HUDEP-2 (cell line): ENCODE data around the gene ARHGEF4.

Source experiments
- DNase-seq, 76 experiments: peaks; one replicate each; lab custom pipeline; 2025; ENCODE audit not compliant: unreplicated experiment in 76 of 76; lab: John Stamatoyannopoulos, UW

The ARHGEF4 gene

DNA sequence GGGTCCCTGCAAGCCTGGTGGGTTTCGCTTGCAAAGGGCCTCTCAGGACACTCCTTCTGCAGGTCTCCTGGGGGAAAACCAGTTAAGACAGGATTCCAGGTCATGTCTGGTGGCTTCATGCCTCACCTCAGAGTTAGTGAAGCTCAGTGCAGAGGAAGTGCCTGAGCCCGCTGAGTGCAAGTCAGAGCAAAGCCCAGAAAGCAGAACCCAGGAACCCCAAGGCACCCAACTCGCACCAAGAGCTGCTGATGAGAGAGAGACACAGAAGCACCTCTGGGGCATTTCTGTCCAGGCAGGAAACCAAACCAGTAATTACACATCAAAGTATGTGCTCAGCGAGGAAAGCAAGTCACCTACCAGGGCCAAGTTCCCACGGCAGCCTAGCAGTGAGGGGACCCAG, 78.4 kb downstream of the ARHGEF4 start:
- no peak for DNase-seq

DNA sequence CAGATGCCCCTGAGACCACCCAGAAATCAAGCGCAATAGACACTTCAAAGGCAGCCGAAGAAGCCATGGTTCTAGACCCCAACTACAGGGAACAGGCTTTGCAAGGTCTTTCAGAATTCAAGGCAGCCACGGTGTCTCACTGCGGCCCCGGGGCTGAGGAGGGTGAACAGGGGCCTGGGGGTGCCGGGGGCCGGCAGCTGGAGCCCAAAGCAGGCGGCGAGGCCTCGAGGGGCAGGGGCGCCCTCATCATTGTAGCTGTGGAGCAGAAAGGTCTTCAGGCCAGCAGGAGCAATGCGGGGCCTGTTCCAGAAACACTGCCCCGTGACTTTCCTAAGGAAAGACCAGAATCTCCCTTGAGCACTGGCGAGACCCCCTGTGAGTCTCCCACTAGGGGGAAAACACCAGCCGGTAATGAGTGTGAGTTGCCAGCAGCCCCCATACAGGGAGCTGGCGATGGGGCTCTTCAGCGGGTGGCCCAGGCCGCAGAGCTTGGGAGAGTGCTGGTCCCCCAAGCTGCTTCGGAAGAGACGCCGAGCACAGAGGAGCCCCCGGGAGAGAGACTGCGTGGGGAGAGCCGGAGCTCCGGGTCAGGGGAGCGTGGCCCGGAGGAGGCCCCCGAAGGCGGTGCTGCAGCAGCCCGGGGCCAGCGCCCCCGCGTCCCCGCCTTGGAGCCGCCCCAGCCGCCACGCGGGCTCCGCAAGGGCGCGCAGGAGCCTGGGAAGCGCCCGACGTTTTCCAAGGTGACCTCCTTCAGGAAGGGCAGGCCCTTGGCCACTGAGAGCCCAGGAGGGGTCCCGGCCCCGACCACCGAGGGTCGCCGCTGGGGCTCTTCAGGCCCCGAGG, 79.1 kb downstream of the ARHGEF4 start:
- no peak for DNase-seq

DNA sequence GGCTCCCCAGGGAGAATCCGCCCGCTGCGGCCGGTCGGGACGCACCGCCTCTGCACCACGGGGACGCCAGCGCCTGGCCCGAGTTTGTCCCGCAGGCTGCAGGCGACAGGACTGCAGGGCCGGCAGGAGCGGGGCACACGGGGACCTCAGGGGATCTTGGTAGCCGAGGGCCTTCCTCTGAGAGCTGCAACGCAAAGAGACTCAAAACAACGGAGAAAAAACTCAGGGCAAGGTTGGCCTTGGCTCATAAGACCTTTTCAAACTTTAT, 79.7 kb downstream of the ARHGEF4 start:
- no peak for DNase-seq

DNA sequence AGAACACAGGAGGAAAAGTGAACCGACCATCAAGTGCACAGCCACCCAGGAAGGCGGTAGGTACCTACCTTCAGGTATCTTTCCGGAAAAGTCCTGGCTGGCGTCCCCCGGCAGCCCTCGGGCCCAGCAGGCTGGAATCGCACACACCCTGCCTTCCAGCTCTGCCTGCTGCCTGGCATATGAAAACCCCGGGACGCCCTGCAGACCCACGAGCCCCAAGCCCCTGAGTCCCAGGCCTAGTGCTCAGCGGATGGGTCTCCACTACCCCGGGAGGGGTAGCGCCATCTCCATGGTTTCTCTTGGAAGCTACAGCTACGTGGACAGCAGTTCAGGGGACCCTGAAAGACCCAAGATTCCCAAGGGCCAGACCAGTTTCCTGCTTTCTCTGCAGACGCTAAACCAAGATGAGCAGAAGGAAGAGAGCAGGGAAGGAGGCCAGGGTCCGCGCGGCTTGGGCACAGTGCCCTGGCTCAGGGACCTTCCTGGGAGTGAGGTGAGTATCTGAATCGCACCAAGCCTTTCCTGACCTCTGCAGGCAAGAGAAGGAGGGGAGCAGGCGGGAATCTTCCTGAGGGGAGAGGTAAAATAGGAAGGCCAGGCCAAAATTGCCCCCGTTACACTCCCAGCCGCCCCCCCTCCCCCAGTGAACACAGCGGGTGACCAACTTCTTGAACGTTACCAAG, 80.4 kb downstream of the ARHGEF4 start:
- DNase-seq: no peak

DNA sequence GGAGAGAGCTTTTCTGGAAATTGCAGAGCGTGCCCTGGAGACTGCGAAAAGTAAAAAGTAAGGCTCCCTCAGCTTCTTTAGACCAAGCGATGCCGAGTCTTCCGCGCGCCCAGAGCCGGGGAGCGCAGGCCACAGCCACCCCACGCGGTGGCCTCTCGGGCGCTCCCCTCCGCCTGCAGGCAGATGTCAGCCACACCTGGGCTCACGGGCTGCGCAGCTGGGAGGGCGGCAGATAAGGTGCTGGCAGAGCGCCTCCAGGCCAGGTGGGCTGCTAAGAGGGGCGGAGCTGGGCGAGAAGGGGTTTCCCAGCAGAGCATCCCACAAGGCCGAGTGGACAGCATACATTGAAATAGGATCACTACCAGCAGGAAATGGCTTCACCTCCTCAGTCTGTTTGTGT, 81.7 kb downstream of the ARHGEF4 start:
- DNase-seq: no peak

DNA sequence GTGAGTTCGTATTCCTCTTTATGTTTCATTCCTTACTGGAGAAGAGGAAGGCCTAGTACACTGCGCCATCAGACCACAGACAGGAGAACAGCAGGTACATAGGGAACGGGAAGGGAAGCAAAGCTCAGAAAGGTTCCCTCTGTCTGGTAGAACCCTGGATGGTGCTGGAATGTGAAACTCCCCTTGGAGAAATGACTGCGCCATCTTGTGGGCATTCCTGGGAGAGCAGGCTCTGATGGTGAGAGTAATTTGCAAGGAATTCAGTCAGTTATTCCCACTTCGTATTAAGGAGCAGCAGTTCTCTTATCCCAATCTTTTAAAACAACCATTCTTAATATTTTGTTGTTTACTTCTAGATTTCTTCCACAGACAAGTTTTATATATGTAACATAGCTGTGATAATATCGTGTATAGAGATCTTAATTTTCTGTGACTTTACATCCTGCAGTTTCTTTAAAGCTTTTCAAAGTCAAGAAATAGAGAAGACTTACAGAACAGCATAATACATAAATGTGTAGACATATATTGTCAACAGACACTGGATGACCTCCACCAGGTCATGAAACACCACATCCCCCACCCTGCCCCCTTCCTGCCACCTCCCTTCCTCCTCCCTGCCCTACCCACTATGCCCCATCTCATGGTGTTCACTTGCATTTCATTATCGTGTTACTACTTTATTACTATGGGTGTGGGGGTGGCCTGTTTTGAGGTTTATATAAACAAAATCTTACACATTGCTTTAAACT, 83.9 kb downstream of the ARHGEF4 start:
- DNase-seq: peak in 42 of 76 experiments; percentile 0 to 59 (median 28)

DNA sequence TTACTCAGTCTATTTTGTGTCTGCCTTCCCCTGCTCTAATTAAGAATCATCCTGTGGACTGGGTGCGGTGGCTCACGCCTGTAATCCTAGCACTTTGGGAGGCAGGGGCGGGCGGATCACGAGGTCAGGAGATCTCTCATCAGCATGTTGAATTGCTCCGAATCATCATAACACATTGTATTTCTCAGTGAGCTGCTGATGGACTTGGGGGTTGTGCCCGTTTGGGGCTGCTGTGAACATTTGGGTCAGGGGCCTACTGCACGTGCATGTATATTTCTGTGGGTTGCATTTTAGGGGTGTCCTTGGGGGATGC, 84.4 kb downstream of the ARHGEF4 start:
- no peak for DNase-seq

DNA sequence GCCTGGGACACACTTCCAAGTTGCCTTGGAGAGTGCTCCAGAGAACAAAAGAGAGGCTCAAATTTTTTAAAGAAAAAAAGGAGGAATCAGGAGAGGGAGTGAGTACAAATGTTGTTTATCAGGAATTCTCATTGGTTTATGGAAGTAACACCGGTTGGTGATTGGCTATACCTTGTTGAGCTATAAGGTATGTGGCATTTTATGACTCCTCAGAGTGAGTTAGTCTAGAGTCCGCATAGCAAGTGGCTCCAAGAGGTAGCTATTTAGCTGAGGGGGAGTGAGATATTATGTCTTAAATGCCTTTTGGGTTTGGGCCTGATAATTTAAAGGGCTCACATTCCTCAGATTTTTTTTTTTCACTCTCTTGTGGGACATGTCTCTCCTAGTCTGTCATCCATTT, 85.7 kb downstream of the ARHGEF4 start:
- no peak for DNase-seq

DNA sequence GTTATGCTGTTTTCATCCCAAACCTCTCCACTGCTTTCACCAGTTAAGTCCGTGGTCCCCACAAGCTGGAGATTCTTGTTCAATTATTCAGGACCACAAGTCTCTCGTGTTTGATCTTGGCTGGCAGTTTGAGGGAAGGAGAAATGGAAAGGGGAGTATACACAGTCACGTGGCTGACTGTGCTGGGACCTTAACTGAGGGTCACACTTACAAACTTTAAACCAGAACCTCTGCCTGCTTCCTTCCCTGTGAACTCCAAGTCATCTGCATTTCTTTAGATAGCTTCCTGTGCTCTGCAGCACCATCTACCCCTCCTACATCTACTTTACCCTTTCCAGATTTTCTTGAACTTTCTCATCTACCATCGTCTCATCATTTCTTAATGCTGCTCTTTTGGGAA, 91.7 kb downstream of the ARHGEF4 start:
- DNase-seq: no peak

DNA sequence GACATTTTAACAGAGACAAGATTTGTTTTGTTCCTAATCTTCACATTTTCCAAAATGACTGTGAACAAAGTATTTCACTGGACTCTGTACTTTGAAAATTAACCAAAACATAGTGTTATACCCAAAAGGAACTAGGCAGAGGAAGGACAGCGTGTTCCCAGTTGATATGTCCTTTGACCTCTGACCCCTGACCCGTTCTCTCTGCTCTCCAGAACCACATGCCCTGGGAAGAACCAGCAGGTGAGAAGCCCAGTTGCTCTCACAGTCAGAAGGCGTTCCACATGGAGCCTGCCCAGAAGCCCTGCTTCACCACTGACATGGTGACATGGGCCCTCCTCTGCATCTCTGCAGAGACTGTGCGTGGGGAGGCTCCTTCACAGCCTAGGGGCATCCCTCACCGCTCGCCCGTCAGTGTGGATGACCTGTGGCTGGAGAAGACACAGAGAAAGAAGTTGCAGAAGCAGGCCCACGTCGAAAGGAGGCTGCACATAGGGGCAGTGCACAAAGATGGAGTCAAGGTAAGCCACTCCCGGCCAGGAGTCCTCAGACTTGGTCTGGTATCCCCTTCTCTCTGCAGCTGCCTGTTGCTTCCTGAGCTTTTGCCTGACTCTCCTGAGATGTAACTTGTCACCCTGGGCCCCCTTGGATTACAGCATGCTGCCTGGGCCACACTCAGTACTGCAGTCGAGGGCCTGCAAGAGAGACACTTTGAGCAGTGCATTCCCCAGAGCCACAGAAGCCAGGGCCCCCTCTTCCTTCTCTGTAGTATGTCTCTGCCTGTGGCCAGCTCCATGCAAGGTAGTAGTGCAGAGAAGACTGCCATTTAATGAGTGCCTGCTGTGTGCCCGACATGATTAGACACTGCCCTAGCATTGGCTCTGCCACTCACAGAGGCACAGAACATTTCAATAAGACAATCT, 94.3 kb downstream of the ARHGEF4 start:
- no peak for DNase-seq

DNA sequence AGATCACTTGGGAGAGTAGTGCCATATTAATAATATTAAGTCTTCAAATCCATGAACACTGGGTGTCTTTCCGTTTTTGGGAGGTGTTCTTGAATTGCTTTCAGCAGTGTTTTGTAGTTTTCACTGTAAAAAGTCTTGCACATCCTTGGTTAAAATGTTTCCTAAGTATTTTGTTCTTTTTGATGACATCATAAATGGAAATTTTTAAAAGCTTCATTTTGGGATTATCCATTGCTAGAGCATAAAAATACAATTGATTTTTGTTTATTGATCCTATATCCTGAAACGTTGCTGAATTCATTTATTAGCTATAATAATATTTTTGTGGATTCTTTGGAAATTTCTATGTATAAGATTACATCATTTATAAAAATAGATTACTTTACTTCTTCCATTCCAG, 96.8 kb downstream of the ARHGEF4 start:
- DNase-seq: no peak

DNA sequence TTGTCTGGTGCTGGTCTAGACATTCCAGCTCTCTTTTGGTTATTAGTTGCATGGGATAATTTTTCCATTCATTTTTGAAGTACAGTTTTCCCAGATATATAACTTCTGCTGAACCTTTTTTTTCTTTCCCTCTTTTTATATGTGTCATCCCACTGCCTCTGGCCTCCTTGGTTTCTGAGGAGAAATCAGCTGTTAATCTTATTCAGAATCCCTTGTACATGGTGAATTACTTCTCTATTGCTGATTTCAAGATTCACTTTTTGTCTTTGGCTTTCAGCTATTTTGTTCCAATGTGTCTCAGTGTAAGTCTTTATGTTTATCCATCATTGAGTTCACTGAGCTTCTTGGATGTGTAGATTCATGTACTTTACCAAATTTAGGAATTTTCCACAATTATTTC, 99.7 kb downstream of the ARHGEF4 start:
- no peak for DNase-seq

DNA sequence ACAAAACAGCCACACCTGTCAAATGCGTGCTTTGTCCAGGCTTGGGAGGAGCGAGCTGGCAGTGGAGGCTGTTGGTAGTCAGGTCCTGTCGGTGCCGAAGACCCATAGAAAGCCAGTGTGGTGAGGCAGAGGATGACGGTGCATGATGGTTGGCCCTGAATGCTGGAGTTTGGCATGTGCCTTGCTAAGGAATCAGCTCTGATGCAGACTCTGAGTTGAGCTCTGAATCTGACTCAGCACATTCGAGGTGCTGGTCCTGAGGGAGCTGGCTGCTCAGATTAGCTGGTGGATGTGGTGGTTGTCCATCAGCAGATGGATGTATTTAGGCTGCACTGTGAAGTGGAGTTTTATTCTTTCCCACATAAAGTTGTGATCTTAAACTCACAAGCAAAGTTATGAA, 111.3 kb downstream of the ARHGEF4 start:
- DNase-seq: no peak

DNA sequence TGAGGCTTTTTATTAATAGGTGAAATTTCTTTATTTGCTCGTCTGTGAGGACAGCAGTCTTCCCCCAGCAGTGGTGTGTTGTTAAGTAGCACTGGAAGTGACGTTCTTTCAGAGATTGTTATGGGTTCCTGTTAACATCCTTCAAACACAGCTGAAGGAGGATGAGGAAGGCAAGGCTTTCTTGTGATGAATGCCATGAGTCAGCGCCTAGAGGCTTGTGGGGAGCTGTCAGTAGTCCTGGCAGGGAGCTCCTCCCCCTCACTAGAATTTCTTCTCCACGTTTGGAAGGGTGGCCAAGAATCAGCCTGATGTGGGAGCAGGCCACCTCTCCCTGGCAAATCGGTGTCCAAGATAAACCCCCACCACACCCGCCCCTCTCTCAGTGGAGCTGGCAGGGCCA, 113.2 kb downstream of the ARHGEF4 start:
- DNase-seq: no peak

DNA sequence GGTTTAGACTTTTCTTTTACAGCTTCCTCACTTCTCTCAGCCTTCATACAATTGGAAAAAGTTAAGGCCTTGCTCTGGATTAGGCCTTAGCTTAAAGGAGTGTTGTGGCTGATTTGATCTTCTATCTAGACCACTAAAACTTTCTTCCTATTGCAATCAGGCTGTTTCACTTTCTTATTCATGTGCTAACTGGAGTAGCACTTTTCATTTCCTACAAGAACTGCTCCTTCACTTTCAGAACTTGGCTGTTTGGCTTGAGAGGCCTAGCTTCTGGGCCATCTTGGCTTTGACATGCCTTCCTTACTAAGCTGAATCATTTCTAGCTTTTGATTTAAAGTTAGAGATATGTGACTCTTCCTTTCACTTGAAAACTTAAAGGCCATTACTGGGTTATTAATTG, 114.3 kb downstream of the ARHGEF4 start:
- no peak for DNase-seq

DNA sequence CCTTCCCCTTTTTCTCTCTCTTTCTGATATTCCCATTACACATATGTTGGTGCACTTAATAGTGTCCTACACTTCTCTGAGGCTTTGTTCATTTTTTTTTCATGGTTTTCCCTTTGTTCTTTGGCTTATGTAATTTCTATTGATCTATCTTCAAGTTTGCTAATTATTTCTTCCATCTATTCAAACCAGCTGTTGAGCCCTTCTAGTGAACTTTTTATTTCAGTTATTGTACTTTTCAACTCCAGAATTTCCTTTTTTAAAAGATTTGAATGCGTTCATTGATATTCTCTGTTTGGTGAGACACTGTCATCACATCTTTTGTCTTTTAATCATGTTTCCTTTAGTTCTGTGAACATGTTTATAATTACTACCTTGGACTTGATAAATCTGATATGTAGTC, 118.2 kb downstream of the ARHGEF4 start:
- DNase-seq: no peak

DNA sequence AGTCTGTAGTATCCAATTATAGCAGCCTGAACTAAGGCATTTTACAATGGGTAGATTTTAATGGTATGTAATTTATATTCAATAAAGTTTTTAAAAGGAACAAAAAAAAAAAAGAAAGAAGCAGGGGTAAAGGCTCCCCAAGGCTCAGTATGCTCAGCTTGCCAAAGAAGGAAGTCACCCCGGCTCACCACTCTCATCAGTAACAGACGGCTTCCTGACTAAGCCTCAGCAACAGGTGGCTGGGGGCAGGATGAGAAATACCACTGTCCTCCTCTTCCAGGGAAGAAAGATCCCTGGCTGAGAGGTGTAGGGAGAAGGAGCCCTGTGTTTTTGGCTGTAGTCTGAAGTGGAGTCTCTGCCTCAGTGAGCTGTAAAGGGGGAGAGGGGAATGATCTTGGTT, 121.2 kb downstream of the ARHGEF4 start:
- no peak for DNase-seq

DNA sequence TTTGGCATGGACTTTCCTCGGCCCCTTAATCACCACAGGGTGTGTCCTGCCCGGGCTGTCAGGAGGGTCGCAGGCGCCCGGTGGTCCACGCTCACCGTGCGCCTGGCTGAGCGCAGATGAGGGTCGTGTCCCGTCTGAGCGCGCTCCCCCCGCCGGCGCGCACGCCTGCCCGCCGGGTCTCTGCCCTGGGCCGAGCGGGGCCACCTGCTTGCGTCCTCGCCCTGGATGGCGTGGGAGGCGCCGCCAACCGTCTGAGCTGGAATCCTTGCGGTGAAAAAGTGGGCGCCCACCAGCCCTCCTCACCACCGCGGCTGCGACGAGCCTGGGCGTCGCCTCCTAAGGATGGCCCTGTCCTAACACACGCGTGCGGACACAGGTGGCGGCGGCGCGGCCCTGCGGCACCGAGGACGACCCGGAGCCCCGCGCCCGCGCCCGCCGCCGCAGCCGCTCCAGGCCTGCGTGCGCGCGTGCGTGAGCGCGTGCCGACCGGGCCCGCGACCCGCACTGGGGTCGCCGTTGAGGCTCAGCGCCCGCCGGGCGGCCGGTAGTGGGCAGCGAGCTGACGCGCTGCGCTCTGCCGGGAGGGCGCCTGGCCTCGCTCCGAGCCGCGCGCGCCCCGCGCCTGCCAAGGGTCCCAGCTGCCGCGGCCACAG, 126.6 kb downstream of the ARHGEF4 start:
- DNase-seq: no peak

DNA sequence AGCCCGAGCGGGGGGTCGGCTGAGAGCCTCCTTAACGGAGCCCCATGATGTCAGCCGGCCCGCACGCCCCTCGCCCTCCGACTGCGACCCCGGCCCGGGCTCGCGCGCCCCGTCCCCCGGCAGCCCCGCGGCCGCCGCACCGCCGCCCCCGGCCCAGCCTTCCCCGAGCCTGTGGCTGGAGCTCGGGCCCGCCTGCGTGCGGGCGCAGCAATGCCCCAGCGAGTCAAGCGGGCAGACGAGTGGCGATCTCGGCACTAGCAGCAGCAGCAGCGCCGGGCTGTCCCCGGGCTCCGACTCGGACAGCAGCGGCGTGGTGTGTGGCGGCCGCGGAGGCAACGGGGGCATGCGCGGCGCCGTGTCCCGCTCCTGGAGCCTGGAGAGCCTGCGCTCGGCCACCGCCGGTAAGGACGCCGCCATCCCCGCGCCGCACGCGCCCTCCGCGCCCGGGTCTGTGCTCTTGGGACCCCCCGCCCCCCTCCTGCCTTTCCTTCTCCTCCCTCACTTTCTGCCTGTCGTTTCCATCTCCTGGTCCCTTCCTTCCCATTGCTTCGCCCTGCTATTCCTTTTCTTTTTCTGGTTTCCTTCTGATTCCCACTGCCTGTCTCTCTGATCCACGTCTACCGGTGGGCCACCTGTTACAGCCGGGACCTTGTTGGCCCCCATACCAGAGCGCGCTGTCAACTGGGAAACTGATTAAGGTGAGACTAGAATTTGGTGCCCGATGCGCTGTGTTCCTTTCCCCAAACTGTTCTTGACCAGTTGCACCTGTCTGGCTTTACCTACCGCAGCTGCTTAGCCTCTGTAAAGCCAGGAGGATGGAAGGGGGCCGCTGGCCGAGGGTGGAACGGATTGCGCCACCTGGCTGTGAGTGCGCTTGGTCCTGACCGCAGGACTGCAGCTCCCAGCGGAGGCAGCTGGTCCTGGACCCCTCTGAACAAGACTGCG, 127.4 kb downstream of the ARHGEF4 start:
- DNase-seq: peak in 4 of 76 experiments; percentile 1 to 11 (median 4)
